ENCODE measurements around the gene PPP1R16B.

GRCh38 chr20:38762174-38762573 is 43.3 kb upstream of the PPP1R16B start:
- TF ChIP-seq CTCF (IDR thresholded peaks at IDR 0.05) (no peak), RAD21 (conservative IDR thresholded peaks at IDR 0.05 in 1 of 2, IDR thresholded peaks at IDR 0.05 in 1 of 2) (no peak), MYC (IDR thresholded peaks at IDR 0.05; ENCODE audit: borderline replicate concordance, low read length) (no peak)

All from A549 (cell line).